Mesendoderm (in vitro differentiated cells): ENCODE results near the gene FSTL4.

Source experiments
- DNase-seq: peaks from one replicate; pipeline ENCODE4 v3.0.0; 2013
- H2AK5ac ChIP-seq: 2 replicates; pipeline ENCODE4 v1.6.1; 2013; ENCODE audit warnings: low read length, inconsistent platforms
- H2BK120ac ChIP-seq: 2 replicates; pipeline ENCODE4 v1.6.1; 2013; ENCODE audit warnings: low read depth, mild to moderate bottlenecking, low read length, moderate library complexity, mixed read lengths
- H2BK15ac ChIP-seq: replicated peaks from 2 replicates; pipeline ENCODE4 v1.6.1; 2013; ENCODE audit warnings: low read depth, mild to moderate bottlenecking, moderate library complexity
- H2BK5ac ChIP-seq: 2 replicates; pipeline ENCODE4 v1.6.1; 2013; ENCODE audit warnings: low read length, inconsistent platforms
- H3K18ac ChIP-seq: 2 replicates; pipeline ENCODE4 v1.6.1; 2013; ENCODE audit warnings: mild to moderate bottlenecking, low read length, mixed read lengths
- H3K23ac ChIP-seq: one replicate; pipeline ENCODE4 v1.6.1; 2013; ENCODE audit warnings: low read length
- H3K27ac ChIP-seq: 2 replicates; pipeline ENCODE4 v1.5.1; 2013; ENCODE audit warnings: low read depth, mild to moderate bottlenecking, inconsistent platforms, low read length, moderate library complexity
- H3K27me3 ChIP-seq: 2 replicates; pipeline ENCODE4 v1.6.1; 2013; ENCODE audit warnings: low read length, control low read depth, mild to moderate bottlenecking, inconsistent platforms; ENCODE audit not compliant: insufficient read depth, poor library complexity
- H3K36me3 ChIP-seq: 2 replicates; pipeline ENCODE4 v1.6.1; 2013; ENCODE audit warnings: low read length, inconsistent platforms; ENCODE audit not compliant: control insufficient read depth, insufficient read depth
- H3K4ac ChIP-seq: one replicate; pipeline ENCODE4 v1.6.1; 2013; ENCODE audit warnings: low read depth, mild to moderate bottlenecking, low read length, moderate library complexity
- H3K4me1 ChIP-seq: 2 replicates; pipeline ENCODE4 v1.6.1; 2013; ENCODE audit warnings: low read depth, low read length, inconsistent platforms; ENCODE audit not compliant: control insufficient read depth
- H3K4me2 ChIP-seq: 2 replicates; pipeline ENCODE4 v1.6.1; 2013; ENCODE audit warnings: low read length
- H3K4me3 ChIP-seq: 2 replicates; pipeline ENCODE4 v1.5.1; 2013; ENCODE audit warnings: mild to moderate bottlenecking, low read length
- H3K56ac ChIP-seq: one replicate; pipeline ENCODE4 v1.6.1; 2013; ENCODE audit warnings: low read length
- H3K79me1 ChIP-seq: 2 replicates; pipeline ENCODE4 v1.6.1; 2013; ENCODE audit warnings: low read length, inconsistent platforms
- H3K79me2 ChIP-seq: 2 replicates; pipeline ENCODE4 v1.6.1; 2013; ENCODE audit warnings: mild to moderate bottlenecking, low read length; ENCODE audit not compliant: control insufficient read depth, insufficient read depth
- H3K9ac ChIP-seq: 2 replicates; pipeline ENCODE4 v1.6.1; 2013; ENCODE audit warnings: low read length, inconsistent platforms
- H4K5ac ChIP-seq: one replicate; pipeline ENCODE4 v1.6.1; 2013; ENCODE audit warnings: low read length
- H4K8ac ChIP-seq: one replicate; pipeline ENCODE4 v1.6.1; 2013; ENCODE audit warnings: low read depth, mild to moderate bottlenecking, control low read depth, low read length, moderate library complexity
- WGBS: extraction: QIAGEN DNeasy Blood & Tissue Kit; methylation state at CpG from one replicate; pipeline ENCODE4 v1.1.7; 2013; ENCODE audit warnings: low lambda C conversion rate, missing lambda C conversion rate; ENCODE audit not compliant: insufficient coverage; ENCODE audit errors: extremely low coverage; 5-methylcytosine and 5-hydroxymethylcytosine counted together

FSTL4 gene

GRCh38 chr5:133164759-133165158, 447.6 kb downstream of the FSTL4 start:
- no peak overlapping the region for H3K4me3 ChIP-seq
- H2BK120ac ChIP-seq: no peak overlapping the region
- H3K18ac ChIP-seq: no peak overlapping the region
- H3K27ac ChIP-seq: no peak overlapping the region
- no peak overlapping the region for H2BK5ac ChIP-seq
- H3K4me1 ChIP-seq: no peaks in the 10 kb centered on the region
- H3K27me3 ChIP-seq: no peaks in the 10 kb centered on the region
- H2BK15ac ChIP-seq: no peak overlapping the region
- H4K8ac ChIP-seq: no peak overlapping the region
- no peak overlapping the region for H3K4ac ChIP-seq
- no peaks in the 10 kb centered on the region for H3K79me2 ChIP-seq
- no peaks in the 10 kb centered on the region for H3K36me3 ChIP-seq
- H4K5ac ChIP-seq: no peak overlapping the region
- WGBS: no CpG with 5 or more reads among the region's 2 CpGs
- H3K56ac ChIP-seq: no peak overlapping the region
- DNase-seq: no peak
- no peak overlapping the region for H2AK5ac ChIP-seq
- H3K4me2 ChIP-seq: no peak overlapping the region
- no peak overlapping the region for H3K9ac ChIP-seq
- no peak overlapping the region for H3K23ac ChIP-seq
- no peaks in the 10 kb centered on the region for H3K79me1 ChIP-seq

GRCh38 chr5:133163839-133164238, 448.5 kb downstream of the FSTL4 start:
- no CpG with 5 or more reads among the region's 3 CpGs for WGBS
- Histone ChIP-seq H3K4me2 (no peak overlapping the region), H3K18ac (no peak overlapping the region), H2BK120ac (no peak overlapping the region), H3K4me1 (no peaks in the 10 kb centered on the region), H3K4ac (no peak overlapping the region), H4K5ac (no peak overlapping the region), H3K9ac (no peak overlapping the region), H2BK15ac (no peak overlapping the region), H4K8ac (no peak overlapping the region), H2BK5ac (no peak overlapping the region), H3K4me3 (no peak overlapping the region), H3K79me1 (no peaks in the 10 kb centered on the region), H3K56ac (no peak overlapping the region), H3K27ac (no peak overlapping the region), H2AK5ac (no peak overlapping the region), H3K36me3 (no peaks in the 10 kb centered on the region), H3K79me2 (no peaks in the 10 kb centered on the region), H3K23ac (no peak overlapping the region), H3K27me3 (no peaks in the 10 kb centered on the region)
- no peak for DNase-seq

- H4K5ac ChIP-seq: no peak overlapping the region
- H3K27ac ChIP-seq: no peak overlapping the region
- no peak overlapping the region for H2BK5ac ChIP-seq
- no peaks in the 10 kb centered on the region for H3K36me3 ChIP-seq
- no peak overlapping the region for H3K23ac ChIP-seq
- H3K4me1 ChIP-seq: no peaks in the 10 kb centered on the region
- no CpG with 5 or more reads among the region's 1 CpG for WGBS
- H3K56ac ChIP-seq: no peak overlapping the region
- no peak overlapping the region for H2BK120ac ChIP-seq
- H3K4ac ChIP-seq: no peak overlapping the region
- no peaks in the 10 kb centered on the region for H3K27me3 ChIP-seq
- no peaks in the 10 kb centered on the region for H3K79me1 ChIP-seq
- H2BK15ac ChIP-seq: no peak overlapping the region
- H3K4me2 ChIP-seq: no peak overlapping the region
- no peak overlapping the region for H3K9ac ChIP-seq
- H4K8ac ChIP-seq: no peak overlapping the region
- no peak overlapping the region for H2AK5ac ChIP-seq
- no peak overlapping the region for H3K4me3 ChIP-seq
- no peak overlapping the region for H3K18ac ChIP-seq
- no peaks in the 10 kb centered on the region for H3K79me2 ChIP-seq
- DNase-seq: no peak
These were observed 452.8 kb downstream of the FSTL4 start for GRCh38 chr5:133159543-133159942.

- Histone ChIP-seq H3K18ac (no peak overlapping the region), H4K8ac (no peak overlapping the region), H2BK15ac (no peak overlapping the region), H3K23ac (no peak overlapping the region), H2BK120ac (no peak overlapping the region), H3K4me2 (no peak overlapping the region), H3K4me1 (no peaks in the 10 kb centered on the region), H2BK5ac (no peak overlapping the region), H3K56ac (no peak overlapping the region), H3K9ac (no peak overlapping the region), H2AK5ac (no peak overlapping the region), H3K27ac (no peak overlapping the region), H3K79me2 (no peaks in the 10 kb centered on the region), H3K4ac (no peak overlapping the region), H3K36me3 (no peaks in the 10 kb centered on the region), H3K79me1 (no peaks in the 10 kb centered on the region), H4K5ac (no peak overlapping the region), H3K27me3 (no peaks in the 10 kb centered on the region), H3K4me3 (no peak overlapping the region)
- no peak for DNase-seq
- WGBS: no CpG with 5 or more reads among the region's 4 CpGs
These were observed 456.9 kb downstream of the FSTL4 start for GRCh38 chr5:133155326-133155969.

GRCh38 chr5:133154274-133155075, 457.9 kb downstream of the FSTL4 start:
- no CpG with 5 or more reads among the region's 12 CpGs for WGBS
- no peak overlapping the region for H2BK120ac ChIP-seq
- no peak overlapping the region for H3K9ac ChIP-seq
- no peaks in the 10 kb centered on the region for H3K4me1 ChIP-seq
- H2BK15ac ChIP-seq: no peak overlapping the region
- no peak overlapping the region for H4K8ac ChIP-seq
- H3K27me3 ChIP-seq: no peaks in the 10 kb centered on the region
- no peaks in the 10 kb centered on the region for H3K36me3 ChIP-seq
- DNase-seq: no peak
- H4K5ac ChIP-seq: no peak overlapping the region
- H3K27ac ChIP-seq: no peak overlapping the region
- H3K4ac ChIP-seq: no peak overlapping the region
- no peak overlapping the region for H3K23ac ChIP-seq
- H2BK5ac ChIP-seq: no peak overlapping the region
- H3K4me2 ChIP-seq: no peak overlapping the region
- H3K56ac ChIP-seq: no peak overlapping the region
- H2AK5ac ChIP-seq: no peak overlapping the region
- no peak overlapping the region for H3K18ac ChIP-seq
- no peaks in the 10 kb centered on the region for H3K79me2 ChIP-seq
- H3K4me3 ChIP-seq: no peak overlapping the region
- H3K79me1 ChIP-seq: no peaks in the 10 kb centered on the region
